DND-41 (cell line): ENCODE data around the gene PTER.

Experiments
- ATAC-seq: fragments of 200-7000 bp; cut with Tn5 transposase; 3 replicates; pipeline ENCODE4 v1.9.1; 2021; ENCODE audit warnings: low read depth; ENCODE audit not compliant: insufficient read depth
- DNase-seq: peaks from one replicate; pipeline ENCODE4 v3.0.0-alpha.2; 2020
- H2AFZ ChIP-seq: 2 replicates; pipeline ENCODE4 v1.6.0; 2012; ENCODE audit warnings: low read depth, low read length
- H3K27ac ChIP-seq: 2 replicates; pipeline ENCODE4 v1.5.1; 2012; ENCODE audit warnings: low read length, inconsistent platforms
- H3K27me3 ChIP-seq: fragments of 200-600 bp; sonication (generic); 2 replicates; pipeline ENCODE4 v1.6.0; 2012; ENCODE audit warnings: low read length, mild to moderate bottlenecking, inconsistent platforms; ENCODE audit not compliant: insufficient read depth, poor library complexity
- H3K36me3 ChIP-seq: 2 replicates; pipeline ENCODE4 v1.5.1; 2012; ENCODE audit warnings: low read length, inconsistent platforms; ENCODE audit not compliant: insufficient read depth
- H3K4me1 ChIP-seq: 2 replicates; pipeline ENCODE4 v1.5.1; 2012; ENCODE audit warnings: mild to moderate bottlenecking, low read length; ENCODE audit not compliant: insufficient read depth
- H3K4me2 ChIP-seq: 2 replicates; pipeline ENCODE4 v1.6.0; 2012; ENCODE audit warnings: mild to moderate bottlenecking, moderate library complexity, low read length, inconsistent platforms; ENCODE audit not compliant: insufficient read depth
- H3K4me3 ChIP-seq, 2 experiments: fragments of 200-600 bp in 1 of 2; shearing (Covaris generic) in 1 of 2; 2 replicates each; pipeline ENCODE4 v1.5.1; 2012 to 2016; ENCODE audit warnings: inconsistent platforms in 2 of 2, low read length in 2 of 2, mild to moderate bottlenecking in 2 of 2, low read depth in 1 of 2, moderate library complexity in 1 of 2
- H3K79me2 ChIP-seq: 2 replicates; pipeline ENCODE4 v1.6.0; 2012; ENCODE audit warnings: low read length, inconsistent platforms; ENCODE audit not compliant: insufficient read depth
- H3K9ac ChIP-seq: 2 replicates; pipeline ENCODE4 v1.6.0; 2012; ENCODE audit warnings: low read depth, mild to moderate bottlenecking, inconsistent platforms, low read length, moderate library complexity
- H3K9me3 ChIP-seq: 2 replicates; pipeline ENCODE4 v1.5.1; 2012; ENCODE audit warnings: low read length, moderate library complexity, mild to moderate bottlenecking, inconsistent platforms; ENCODE audit not compliant: insufficient read depth, severe bottlenecking
- H4K20me1 ChIP-seq: 2 replicates; pipeline ENCODE4 v1.6.0; 2012; ENCODE audit warnings: low read length; ENCODE audit not compliant: insufficient read depth
- EZH2 ChIP-seq: IDR thresholded peaks from 3 replicates; pipeline ENCODE4 v1.6.1; 2012; ENCODE audit warnings: borderline replicate concordance, low read depth, mild to moderate bottlenecking, moderate library complexity, low read length, inconsistent platforms; ENCODE audit not compliant: severe bottlenecking
- TF ChIP-seq, protein P1 (sequence below): IDR thresholded peaks from 2 replicates; pipeline ENCODE4 v1.5.1; 2012; ENCODE audit warnings: borderline replicate concordance, low read length, moderate library complexity, mild to moderate bottlenecking; ENCODE audit not compliant: poor library complexity, severe bottlenecking; ENCODE audit errors: extremely low read depth

PTER gene

DNA sequence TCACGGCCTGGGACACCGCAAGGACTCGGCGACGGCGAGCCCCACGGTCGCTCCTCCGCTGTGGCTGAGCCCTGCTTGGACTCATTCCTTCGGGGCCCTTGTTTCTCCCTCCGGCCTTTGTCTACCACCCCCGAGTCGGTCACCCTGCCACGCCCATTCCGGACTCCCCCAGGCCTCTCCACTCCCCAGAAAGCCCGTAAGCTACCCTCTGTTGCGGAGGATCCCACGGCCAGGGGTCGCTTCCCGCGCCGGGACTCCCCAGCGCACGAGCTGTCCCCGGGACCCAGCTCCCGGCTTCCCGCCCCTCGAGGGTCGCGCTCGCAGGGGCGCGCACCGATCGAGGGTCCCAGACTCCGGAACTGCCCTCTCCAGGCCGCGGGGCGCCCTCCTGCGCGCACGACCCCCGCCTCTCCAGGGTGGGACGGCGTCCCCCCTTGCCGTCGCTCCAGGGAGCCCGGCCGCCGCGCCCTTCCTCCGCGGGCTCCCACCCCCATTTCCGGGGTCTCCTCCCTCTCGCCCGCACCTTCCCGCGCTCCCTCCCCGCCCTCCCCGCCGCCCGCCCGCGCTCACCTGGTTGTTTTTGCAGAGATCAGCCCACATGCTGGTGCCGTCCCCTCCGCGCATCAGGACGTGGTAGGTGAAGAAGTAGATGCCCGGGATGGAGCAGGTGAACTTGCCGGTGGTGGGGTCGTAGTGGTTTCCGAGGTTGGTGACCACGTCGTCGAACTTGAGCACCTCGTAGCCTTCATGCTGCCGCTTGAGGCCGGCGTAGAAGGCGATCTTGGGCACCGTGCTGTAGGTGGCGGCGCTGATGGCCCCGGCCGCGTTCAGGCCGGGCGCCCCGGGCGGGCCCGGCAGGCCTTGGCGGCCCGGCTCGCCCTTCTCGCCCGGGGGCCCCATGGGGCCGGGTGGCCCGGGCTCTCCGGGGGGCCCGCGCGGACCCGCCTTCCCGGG, 83.4 kb downstream of the PTER start:
- TF ChIP-seq, protein P1, sequence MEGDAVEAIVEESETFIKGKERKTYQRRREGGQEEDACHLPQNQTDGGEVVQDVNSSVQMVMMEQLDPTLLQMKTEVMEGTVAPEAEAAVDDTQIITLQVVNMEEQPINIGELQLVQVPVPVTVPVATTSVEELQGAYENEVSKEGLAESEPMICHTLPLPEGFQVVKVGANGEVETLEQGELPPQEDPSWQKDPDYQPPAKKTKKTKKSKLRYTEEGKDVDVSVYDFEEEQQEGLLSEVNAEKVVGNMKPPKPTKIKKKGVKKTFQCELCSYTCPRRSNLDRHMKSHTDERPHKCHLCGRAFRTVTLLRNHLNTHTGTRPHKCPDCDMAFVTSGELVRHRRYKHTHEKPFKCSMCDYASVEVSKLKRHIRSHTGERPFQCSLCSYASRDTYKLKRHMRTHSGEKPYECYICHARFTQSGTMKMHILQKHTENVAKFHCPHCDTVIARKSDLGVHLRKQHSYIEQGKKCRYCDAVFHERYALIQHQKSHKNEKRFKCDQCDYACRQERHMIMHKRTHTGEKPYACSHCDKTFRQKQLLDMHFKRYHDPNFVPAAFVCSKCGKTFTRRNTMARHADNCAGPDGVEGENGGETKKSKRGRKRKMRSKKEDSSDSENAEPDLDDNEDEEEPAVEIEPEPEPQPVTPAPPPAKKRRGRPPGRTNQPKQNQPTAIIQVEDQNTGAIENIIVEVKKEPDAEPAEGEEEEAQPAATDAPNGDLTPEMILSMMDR, result no peak
- no peak for TF ChIP-seq EZH2
- DNase-seq (no peak), ATAC-seq (no peak)
- Histone ChIP-seq H3K9ac (no peak overlapping the region), H3K36me3 (peaks cover 9% of the 10 kb centered on the region), H3K4me1 (no peaks in the 10 kb centered on the region), H3K4me3 (no peak overlapping the region), H3K4me2 (no peak overlapping the region), H4K20me1 (no peaks in the 10 kb centered on the region), H3K27ac (no peak overlapping the region), H2AFZ (no peak overlapping the region), H3K27me3 (no peaks in the 10 kb centered on the region), H3K9me3 (no peaks in the 10 kb centered on the region), H3K79me2 (no peaks in the 10 kb centered on the region)

DNA sequence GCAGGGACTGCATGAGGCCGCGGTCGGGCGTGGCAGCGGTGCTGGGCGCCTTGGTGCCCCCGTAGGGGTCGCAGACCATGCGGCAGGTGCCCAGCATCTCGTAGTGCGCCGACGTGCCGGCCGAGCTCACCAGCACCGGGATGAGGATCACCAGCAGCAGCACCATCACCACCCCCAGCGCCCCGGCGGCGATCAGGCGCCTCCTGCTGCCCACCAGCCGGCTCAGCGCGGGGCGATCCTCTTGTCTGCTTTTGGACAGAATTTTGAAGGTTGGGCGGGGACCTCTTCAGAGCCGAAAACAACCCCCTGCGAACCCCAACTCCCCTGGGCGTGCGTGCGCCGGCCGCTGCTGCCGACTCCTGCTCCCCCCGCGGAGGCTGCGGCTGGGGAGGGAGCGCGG, 84.1 kb downstream of the PTER start:
- Histone ChIP-seq H3K4me3 (no peak overlapping the region), H3K27me3 (no peaks in the 10 kb centered on the region), H3K4me1 (no peaks in the 10 kb centered on the region), H3K9me3 (no peaks in the 10 kb centered on the region), H3K4me2 (no peak overlapping the region), H3K79me2 (no peaks in the 10 kb centered on the region), H2AFZ (no peak overlapping the region), H3K36me3 (peaks cover 9% of the 10 kb centered on the region), H3K9ac (no peak overlapping the region), H3K27ac (no peak overlapping the region), H4K20me1 (no peaks in the 10 kb centered on the region)
- ATAC-seq (no peak), DNase-seq (no peak)
- TF ChIP-seq EZH2, result no peak
- TF ChIP-seq, protein P1, result no peak

DNA sequence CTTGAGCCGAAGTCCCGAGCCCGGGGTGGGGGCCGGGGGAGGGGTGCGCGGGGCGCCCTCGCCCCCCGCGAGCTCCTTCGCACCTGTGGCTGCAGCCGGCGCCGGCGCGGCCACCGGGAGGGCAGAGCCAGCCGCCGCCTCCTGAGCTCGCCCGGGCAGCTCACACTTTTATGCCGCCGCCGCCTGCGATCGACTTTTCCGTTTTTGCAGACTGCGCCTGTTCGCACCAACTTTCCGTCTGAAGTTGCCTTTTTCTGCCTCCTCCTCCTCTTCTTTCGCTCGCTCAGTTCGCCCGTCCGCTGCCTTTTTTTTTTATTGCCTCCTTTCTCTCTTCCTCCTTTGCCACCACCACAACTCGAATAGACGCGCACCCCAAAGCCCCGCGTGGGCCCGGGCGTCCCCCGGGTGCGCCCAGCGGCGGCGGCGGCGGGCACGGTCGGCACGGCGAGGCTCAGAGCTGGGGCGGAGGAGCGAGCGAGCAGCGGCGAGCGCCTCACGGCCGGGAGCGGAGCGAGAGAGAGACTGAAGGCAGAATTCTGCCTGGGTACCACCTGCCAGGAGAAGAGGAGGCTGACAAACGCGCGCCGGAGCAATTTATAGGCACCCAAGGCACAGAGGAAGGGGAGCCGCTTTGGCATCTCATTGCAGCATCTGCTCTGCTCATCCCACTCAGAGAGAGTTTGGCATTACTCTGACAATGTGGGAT, 84.7 kb downstream of the PTER start, which contains the start of gene C1QL3:
Gene C1QL3, minus strand, starts transcription at position 569 of the 706 bp plus-strand sequence. CDS start 814 bp downstream, outside the sequence.
- H3K27ac ChIP-seq, result no peak within 1 kb of the TSS
- TF ChIP-seq, protein P1, result no peak
- no peak for TF ChIP-seq EZH2
- H3K79me2 ChIP-seq, result no peaks in the 10 kb centered on the region
- no peaks in the 10 kb centered on the region for H3K27me3 ChIP-seq
- H2AFZ ChIP-seq, result no peak within 1 kb of the TSS
- DNase-seq (no peak), ATAC-seq (no peak)
- H3K9me3 ChIP-seq, result no peaks in the 10 kb centered on the region
- H3K4me2 ChIP-seq, result no peak within 1 kb of the TSS
- no peak within 1 kb of the TSS for H3K9ac ChIP-seq
- H4K20me1 ChIP-seq, result no peaks in the 10 kb centered on the region
- H3K4me1 ChIP-seq, result no peaks in the 10 kb centered on the region
- H3K36me3 ChIP-seq, result peaks cover 9% of the 10 kb centered on the region
- no peak within 1 kb of the TSS for H3K4me3 ChIP-seq
